GM11168 (cell line): Measurements from ENCODE around the gene B4GAT1.

Experiments
- in situ Hi-C: fragments of 300-500 bp; cut with MboI; formaldehyde crosslinking; loops from one replicate; pipeline ENCODE4 v1.12.0; 2022; ENCODE audit warnings: low sequenced_read_pairs; ENCODE audit not compliant: unreplicated experiment

B4GAT1 gene

GRCh38 chr11:66338276-66339161 lies 8.9 kb downstream of the B4GAT1 start:
- in situ Hi-C loops, result no loop called here

GRCh38 chr11:66337103-66337899 lies 10.1 kb downstream of the B4GAT1 start:
- in situ Hi-C loops, result no loop called here

GRCh38 chr11:66336234-66337102 lies 11.0 kb downstream of the B4GAT1 start, which contains the start of gene RIN1:
Gene RIN1, minus strand, starts transcription at chr11:66336434. Its CDS starts 32 bp downstream, at chr11:66336402.
- in situ Hi-C loops, result no loop called here

GRCh38 chr11:66335531-66336233 lies 11.7 kb downstream of the B4GAT1 start:
- in situ Hi-C loops, result no loop called here

- in situ Hi-C loops, result no loop called here
Observed at GRCh38 chr11:66334605-66335442, 12.6 kb downstream of the B4GAT1 start.

- in situ Hi-C loops, result no loop called here
Observed at GRCh38 chr11:66333896-66334604, 13.4 kb downstream of the B4GAT1 start.

GRCh38 chr11:66333220-66333877 lies 14.1 kb downstream of the B4GAT1 start:
- in situ Hi-C loops, result no loop called here

- in situ Hi-C loops, result no loop called here
Observed at GRCh38 chr11:66332371-66333219, 14.8 kb downstream of the B4GAT1 start.

GRCh38 chr11:66331542-66332370 lies 15.7 kb downstream of the B4GAT1 start:
- in situ Hi-C loops, result no loop called here

- in situ Hi-C loops, result no loop called here
Observed at GRCh38 chr11:66330931-66331330, 16.5 kb downstream of the B4GAT1 start.

- in situ Hi-C loops, result no loop called here
Observed at GRCh38 chr11:66329165-66329673, 18.2 kb downstream of the B4GAT1 start.

- in situ Hi-C loops, result no loop called here
Observed at GRCh38 chr11:66328302-66329144, 18.9 kb downstream of the B4GAT1 start.

GRCh38 chr11:66328031-66328301 lies 19.5 kb downstream of the B4GAT1 start:
- in situ Hi-C loops, result no loop called here

GRCh38 chr11:66327171-66328030 lies 20.0 kb downstream of the B4GAT1 start:
- in situ Hi-C loops, result no loop called here
